ENCODE results near the gene GOLGA6B. TPM values are rescaled to one million over a fixed set of nuclear protein-coding genes. Genes with fewer than 3 reads are reported as not detected.
"Not testable (repeated sequence)": the region's sequence is repeated elsewhere in the genome, so short reads cannot be mapped to it uniquely, and the experiment has no call there.

Gene GOLGA6B
- total RNA-seq, 4 donors from 2014 or later = not detected

DNA sequence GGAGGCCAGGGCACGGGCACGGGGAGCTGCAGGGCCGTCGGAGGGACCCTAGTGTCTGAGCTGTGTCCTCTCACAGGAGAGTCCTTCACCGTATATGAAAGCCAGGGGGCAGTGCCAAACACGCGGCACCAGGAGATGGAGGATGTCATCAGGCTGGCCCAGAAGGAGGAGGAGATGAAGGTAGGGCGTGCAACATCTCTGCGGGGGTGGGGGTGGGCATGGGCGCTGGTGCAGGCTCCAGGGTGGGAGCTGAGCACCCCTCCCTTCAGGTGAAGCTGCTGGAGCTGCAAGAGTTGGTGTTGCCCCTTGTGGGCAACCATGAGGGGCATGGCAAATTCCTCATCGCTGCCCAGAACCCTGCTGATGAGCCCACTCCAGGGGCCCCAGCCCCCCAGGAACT is 11.2 kb downstream of the GOLGA6B start:
- 90% methylated on average over 2 of the region's 11 CpGs; no CpG with 5 or more reads in 1 of the 2 donors for WGBS, 2 donors (ENCODE audit: low coverage in 1 of 2)
- H3K4me1 ChIP-seq; H3K36me3 ChIP-seq; H3K27ac ChIP-seq; H3K27me3 ChIP-seq; H3K9me3 ChIP-seq; H3K4me3 ChIP-seq; intact Hi-C loops (cut with DNase I; ENCODE audit: low total_unique reads); DNase-seq; in situ Hi-C loops (cut with MboI; ENCODE audit: low pct_ligation_motif_present in 1 of 4, low pct_unique_long_range_greater_than_20kb in 1 of 4, low sequenced_read_pairs in 3 of 4): not testable (repeated sequence)

DNA sequence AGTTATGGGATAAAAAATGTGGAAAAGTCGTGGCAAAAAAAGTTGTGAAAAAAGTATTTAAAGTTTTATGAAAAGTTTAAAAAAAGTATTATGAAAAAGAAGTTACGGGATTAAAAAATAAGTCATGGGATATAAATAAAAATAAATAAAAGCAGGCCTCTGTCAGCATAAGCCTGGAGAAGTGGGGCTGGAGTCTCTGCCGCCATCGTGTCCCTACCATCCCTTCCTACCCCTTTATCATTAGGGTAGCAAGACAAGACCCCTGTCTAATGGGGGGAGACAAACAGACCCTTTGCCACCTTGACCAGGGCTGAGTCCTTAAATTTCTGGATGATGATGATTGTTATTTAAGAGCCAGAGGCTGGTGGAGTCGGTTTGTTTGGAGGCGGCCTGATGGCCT is 15.3 kb downstream of the GOLGA6B start:
- DNase-seq; H3K9me3 ChIP-seq; intact Hi-C loops (cut with DNase I; ENCODE audit: low total_unique reads); H3K36me3 ChIP-seq; H3K4me3 ChIP-seq; H3K4me1 ChIP-seq; H3K27ac ChIP-seq: not testable (repeated sequence)
- WGBS, 2 donors (ENCODE audit: low coverage in 1 of 2) = 93 to 95% methylated on average over 3 to 5 of the region's 6 CpGs
- in situ Hi-C loops (cut with MboI; ENCODE audit: low pct_ligation_motif_present in 1 of 4, low pct_unique_long_range_greater_than_20kb in 1 of 4, low sequenced_read_pairs in 3 of 4) = loop anchor here in 1 of 4 donors (10.0 kb wide), 2 partner anchors 75 to 365 kb away; no protein-coding TSS in a partner anchor
- peaks cover 24% of the 10 kb centered on the region for H3K27me3 ChIP-seq

DNA sequence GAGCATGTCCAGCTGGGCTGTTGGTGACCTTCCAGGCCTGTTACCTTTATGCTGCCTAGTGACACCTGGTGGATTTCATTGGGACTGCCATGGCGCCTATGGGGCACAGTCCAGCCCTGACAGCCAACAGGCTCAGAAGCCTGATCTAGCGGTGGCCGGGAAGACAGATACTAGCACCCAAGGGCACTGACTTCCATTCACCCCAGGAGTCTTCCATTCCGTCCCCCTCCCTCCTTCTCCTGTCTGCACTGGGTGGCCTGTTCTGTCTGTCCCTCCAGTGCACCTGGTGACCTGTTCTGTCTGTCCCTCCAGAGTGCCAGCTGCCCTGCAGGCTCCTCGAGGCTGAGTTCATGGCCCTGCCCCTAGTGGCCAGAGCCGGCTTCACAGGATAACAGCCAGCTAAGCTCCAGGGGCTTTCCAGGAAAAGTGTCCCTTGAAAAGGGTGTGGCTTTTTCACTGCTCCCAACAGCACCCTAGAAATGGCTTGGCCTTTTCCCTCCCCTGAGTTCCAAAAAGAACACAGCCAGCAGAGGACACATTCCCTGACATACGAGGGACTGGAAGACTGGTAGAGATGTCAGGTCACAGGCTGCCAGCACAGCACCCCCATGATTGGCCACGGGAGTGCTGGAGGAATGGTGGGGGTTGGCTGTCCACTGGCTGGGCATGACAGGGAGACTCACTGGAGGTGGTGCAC is 16.3 kb downstream of the GOLGA6B start:
- H3K36me3 ChIP-seq; H3K4me1 ChIP-seq; H3K27ac ChIP-seq; intact Hi-C loops (cut with DNase I; ENCODE audit: low total_unique reads); H3K9me3 ChIP-seq: not testable (repeated sequence)
- 0 to 4% methylated on average over 1 to 8 of the region's 8 CpGs for WGBS, 2 donors (ENCODE audit: low coverage in 1 of 2)
- Histone ChIP-seq H3K4me3 (peak overlapping the region in 1 of 4 donors; percentile 47), H3K27me3 (peaks cover 24% of the 10 kb centered on the region)
- in situ Hi-C loops (cut with MboI; ENCODE audit: low pct_ligation_motif_present in 1 of 4, low pct_unique_long_range_greater_than_20kb in 1 of 4, low sequenced_read_pairs in 3 of 4) = loop anchor here in 1 of 4 donors (10.0 kb wide), 2 partner anchors 76 to 366 kb away; no protein-coding TSS in a partner anchor
- TF ChIP-seq, protein P1, sequence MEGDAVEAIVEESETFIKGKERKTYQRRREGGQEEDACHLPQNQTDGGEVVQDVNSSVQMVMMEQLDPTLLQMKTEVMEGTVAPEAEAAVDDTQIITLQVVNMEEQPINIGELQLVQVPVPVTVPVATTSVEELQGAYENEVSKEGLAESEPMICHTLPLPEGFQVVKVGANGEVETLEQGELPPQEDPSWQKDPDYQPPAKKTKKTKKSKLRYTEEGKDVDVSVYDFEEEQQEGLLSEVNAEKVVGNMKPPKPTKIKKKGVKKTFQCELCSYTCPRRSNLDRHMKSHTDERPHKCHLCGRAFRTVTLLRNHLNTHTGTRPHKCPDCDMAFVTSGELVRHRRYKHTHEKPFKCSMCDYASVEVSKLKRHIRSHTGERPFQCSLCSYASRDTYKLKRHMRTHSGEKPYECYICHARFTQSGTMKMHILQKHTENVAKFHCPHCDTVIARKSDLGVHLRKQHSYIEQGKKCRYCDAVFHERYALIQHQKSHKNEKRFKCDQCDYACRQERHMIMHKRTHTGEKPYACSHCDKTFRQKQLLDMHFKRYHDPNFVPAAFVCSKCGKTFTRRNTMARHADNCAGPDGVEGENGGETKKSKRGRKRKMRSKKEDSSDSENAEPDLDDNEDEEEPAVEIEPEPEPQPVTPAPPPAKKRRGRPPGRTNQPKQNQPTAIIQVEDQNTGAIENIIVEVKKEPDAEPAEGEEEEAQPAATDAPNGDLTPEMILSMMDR (IDR thresholded peaks at IDR 0.05) = peak; percentile 66 to 90 (median 71)
- DNase-seq = peak; percentile 86

DNA sequence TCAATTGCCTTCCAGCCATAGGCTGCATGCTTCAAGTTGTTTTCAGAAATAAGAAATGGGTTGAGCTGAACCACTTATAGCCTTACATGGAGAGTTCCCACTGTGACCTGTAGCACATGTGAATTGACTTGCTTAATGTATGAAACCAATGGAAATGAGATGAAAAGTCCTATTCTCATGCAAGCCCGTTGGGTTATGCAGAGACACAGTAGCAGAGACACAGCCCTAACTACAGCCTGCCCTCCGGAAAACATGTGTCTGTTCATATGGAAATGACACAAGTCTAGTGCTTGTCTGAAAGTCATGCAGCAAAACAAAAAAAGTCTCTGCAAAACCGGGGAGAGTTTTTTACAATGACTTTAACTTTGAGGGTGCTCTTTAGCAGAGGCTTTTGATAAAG is 17.0 kb downstream of the GOLGA6B start:
- DNase-seq = no peak
- 33 to 35% methylated on average over 2 to 3 of the region's 3 CpGs for WGBS, 2 donors (ENCODE audit: low coverage in 1 of 2)
- intact Hi-C loops (cut with DNase I; ENCODE audit: low total_unique reads) = no loop called here
- no peaks in the 10 kb centered on the region for H3K36me3 ChIP-seq
- TF ChIP-seq, protein P1 (IDR thresholded peaks at IDR 0.05) = no peak
- TF ChIP-seq EP300 (IDR thresholded peaks at IDR 0.05; ENCODE audit: low read depth) (no peak), POLR2A (IDR thresholded peaks at IDR 0.05) (no peak), POLR2AphosphoS5 (IDR thresholded peaks at IDR 0.05) (no peak)
- no peak overlapping the region for H3K4me3 ChIP-seq
- no peaks in the 10 kb centered on the region for H3K9me3 ChIP-seq
- H3K27ac ChIP-seq = no peak overlapping the region
- in situ Hi-C loops (cut with MboI; ENCODE audit: low pct_ligation_motif_present in 1 of 4, low pct_unique_long_range_greater_than_20kb in 1 of 4, low sequenced_read_pairs in 3 of 4) = loop anchor here in 1 of 4 donors (10.0 kb wide), 2 partner anchors 77 to 367 kb away; no protein-coding TSS in a partner anchor
- H3K4me1 ChIP-seq = peaks cover 0 to 6% (median 3%) of the 10 kb centered on the region in 4 donors
- peaks cover 29% of the 10 kb centered on the region for H3K27me3 ChIP-seq

DNA sequence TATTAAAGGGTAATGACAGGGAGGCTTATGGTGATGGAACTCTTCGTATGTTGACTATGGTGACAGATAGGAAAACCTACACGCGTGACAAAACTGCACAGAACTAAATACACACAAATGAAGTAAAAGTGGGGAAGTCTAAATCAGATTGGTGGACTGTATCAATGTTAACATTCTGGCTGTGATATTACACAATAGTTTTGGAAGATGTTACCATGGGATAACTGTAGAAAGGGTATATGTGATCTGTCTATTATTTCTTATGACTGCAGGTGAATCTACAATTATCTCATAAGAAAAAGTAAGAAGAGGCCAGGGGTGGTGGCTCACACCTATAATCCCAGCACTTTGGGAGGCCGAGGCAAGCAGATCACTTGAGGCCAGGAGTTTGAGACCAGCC is 22.3 kb downstream of the GOLGA6B start:
- H3K27ac ChIP-seq = no peak overlapping the region
- in situ Hi-C loops (cut with MboI; ENCODE audit: low pct_ligation_motif_present in 1 of 4, low pct_unique_long_range_greater_than_20kb in 1 of 4, low sequenced_read_pairs in 3 of 4) (loop anchor here in 1 of 4 donors (10.0 kb wide), 2 partner anchors 82 to 372 kb away; no protein-coding TSS in a partner anchor), intact Hi-C loops (cut with DNase I; ENCODE audit: low total_unique reads) (no loop called here)
- H3K27me3 ChIP-seq = peaks cover 55% of the 10 kb centered on the region
- no peaks in the 10 kb centered on the region for H3K4me1 ChIP-seq
- TF ChIP-seq, protein P1 (IDR thresholded peaks at IDR 0.05) = no peak
- TF ChIP-seq POLR2AphosphoS5 (IDR thresholded peaks at IDR 0.05) (no peak), POLR2A (IDR thresholded peaks at IDR 0.05) (no peak), EP300 (IDR thresholded peaks at IDR 0.05; ENCODE audit: low read depth) (no peak)
- no peaks in the 10 kb centered on the region for H3K9me3 ChIP-seq
- no peak overlapping the region for H3K4me3 ChIP-seq
- no peaks in the 10 kb centered on the region for H3K36me3 ChIP-seq
- no peak for DNase-seq
- 90 to 93% methylated on average over 3 to 4 of the region's 4 CpGs for WGBS, 2 donors (ENCODE audit: low coverage in 1 of 2)
